OCI-LY3 (cell line): Measurements from ENCODE around the gene ECT2.

Experiments
- H2AFZ ChIP-seq: fragments of 200-600, 300-600 bp; shearing (Covaris generic); 2 replicates; pipeline ENCODE4 v1.6.0; 2014; ENCODE audit warnings: antibody characterized with exemption, low read depth, low read length
- H3K27ac ChIP-seq: fragments of 200-600, 300-600 bp; sonication (generic); 2 replicates; pipeline ENCODE4 v1.5.1; 2014; ENCODE audit warnings: mild to moderate bottlenecking, low read length, moderate library complexity, mixed read lengths
- H3K27me3 ChIP-seq: fragments of 200-600, 300-600 bp; sonication (generic); 2 replicates; pipeline ENCODE4 v1.6.1; 2014; ENCODE audit warnings: low read depth, low read length, mixed read lengths
- H3K36me3 ChIP-seq: fragments of 200-600, 300-600 bp; sonication (generic); replicated peaks from 2 replicates; pipeline ENCODE3; 2014; ENCODE audit warnings: low read depth, low read length, mixed read lengths
- H3K4me1 ChIP-seq: fragments of 300-600, 200-600 bp; sonication (generic); 2 replicates; pipeline ENCODE4 v1.6.1; 2014; ENCODE audit warnings: low read length, mixed read lengths
- H3K4me2 ChIP-seq: fragments of 200-600, 300-600 bp; sonication (generic); 2 replicates; pipeline ENCODE4 v1.6.1; 2014; ENCODE audit warnings: low read length, mixed read lengths
- H3K4me3 ChIP-seq: fragments of 300-600, 200-600 bp; sonication (generic); 2 replicates; pipeline ENCODE4 v1.5.1; 2014; ENCODE audit warnings: antibody characterized with exemption, mild to moderate bottlenecking, low read length, moderate library complexity
- H3K79me2 ChIP-seq: fragments of 300-600, 200-600 bp; shearing (Covaris generic); 2 replicates; pipeline ENCODE4 v1.6.1; 2014; ENCODE audit warnings: mild to moderate bottlenecking, low read length, mixed read lengths
- H3K9ac ChIP-seq: fragments of 300-600, 200-600 bp; shearing (Covaris generic); 2 replicates; pipeline ENCODE4 v1.6.0; 2014; ENCODE audit warnings: mild to moderate bottlenecking, low read length, moderate library complexity
- H3K9me3 ChIP-seq: fragments of 200-600, 300-600 bp; shearing (Covaris generic); 2 replicates; pipeline ENCODE4 v1.6.1; 2014; ENCODE audit warnings: low read length, mixed read lengths; ENCODE audit not compliant: insufficient read depth
- H4K20me1 ChIP-seq: fragments of 200-600, 300-600 bp; sonication (generic); 2 replicates; pipeline ENCODE4 v1.6.1; 2016; ENCODE audit warnings: low read length, mixed read lengths; ENCODE audit not compliant: insufficient read depth
- CTCF ChIP-seq: fragments of 200-600, 300-600 bp; sonication (generic); IDR thresholded peaks from 2 replicates; pipeline ENCODE4 v1.5.1; 2014; ENCODE audit warnings: antibody characterized with exemption, low read length, low read depth
- EZH2phosphoT487 ChIP-seq: fragments of 200-600 bp; shearing (Covaris generic); IDR thresholded peaks from 2 replicates; pipeline ENCODE4 v1.6.1; 2018; ENCODE audit warnings: antibody characterized with exemption, mixed run types, low read depth

The ECT2 gene

GRCh38 chr3:172726380-172726779 is 24.1 kb upstream of the ECT2 start:
- no peak overlapping the region for H3K4me2 ChIP-seq
- H3K27me3 ChIP-seq = no peaks in the 10 kb centered on the region
- H3K9me3 ChIP-seq = no peaks in the 10 kb centered on the region
- no peak overlapping the region for H3K27ac ChIP-seq
- H3K9ac ChIP-seq = no peak overlapping the region
- TF ChIP-seq EZH2phosphoT487 (no peak), CTCF (no peak)
- no peaks in the 10 kb centered on the region for H4K20me1 ChIP-seq
- H2AFZ ChIP-seq = no peak overlapping the region
- no peaks in the 10 kb centered on the region for H3K4me1 ChIP-seq
- H3K79me2 ChIP-seq = no peaks in the 10 kb centered on the region
- H3K36me3 ChIP-seq = no peaks in the 10 kb centered on the region
- H3K4me3 ChIP-seq = no peak overlapping the region

- Histone ChIP-seq H3K27me3 (no peaks in the 10 kb centered on the region), H3K4me1 (no peaks in the 10 kb centered on the region), H3K9me3 (no peaks in the 10 kb centered on the region), H3K79me2 (no peaks in the 10 kb centered on the region), H3K27ac (no peak overlapping the region), H3K9ac (no peak overlapping the region), H3K4me2 (no peak overlapping the region), H3K4me3 (no peak overlapping the region), H2AFZ (no peak overlapping the region), H3K36me3 (no peaks in the 10 kb centered on the region), H4K20me1 (no peaks in the 10 kb centered on the region)
- TF ChIP-seq EZH2phosphoT487 = no peak
- TF ChIP-seq CTCF = no peak
Measured at GRCh38 chr3:172735014-172735413, 15.5 kb upstream of the ECT2 start.

- Histone ChIP-seq H3K9ac (no peak overlapping the region), H3K79me2 (no peaks in the 10 kb centered on the region), H4K20me1 (no peaks in the 10 kb centered on the region), H2AFZ (no peak overlapping the region), H3K4me2 (no peak overlapping the region), H3K27me3 (no peaks in the 10 kb centered on the region), H3K27ac (no peak overlapping the region), H3K9me3 (no peaks in the 10 kb centered on the region), H3K4me3 (no peak overlapping the region), H3K36me3 (no peaks in the 10 kb centered on the region), H3K4me1 (no peaks in the 10 kb centered on the region)
- TF ChIP-seq CTCF (no peak), EZH2phosphoT487 (no peak)
Measured at GRCh38 chr3:172739462-172739861, 11.1 kb upstream of the ECT2 start.

- H4K20me1 ChIP-seq = no peaks in the 10 kb centered on the region
- H3K27ac ChIP-seq = no peak overlapping the region
- H3K79me2 ChIP-seq = peaks cover 8% of the 10 kb centered on the region
- H3K9me3 ChIP-seq = no peaks in the 10 kb centered on the region
- TF ChIP-seq CTCF (no peak), EZH2phosphoT487 (no peak)
- peaks cover 9% of the 10 kb centered on the region for H3K4me1 ChIP-seq
- no peak overlapping the region for H2AFZ ChIP-seq
- H3K4me3 ChIP-seq = no peak overlapping the region
- no peaks in the 10 kb centered on the region for H3K36me3 ChIP-seq
- H3K9ac ChIP-seq = no peak overlapping the region
- no peaks in the 10 kb centered on the region for H3K27me3 ChIP-seq
- no peak overlapping the region for H3K4me2 ChIP-seq
Measured at GRCh38 chr3:172746475-172746874, 4.1 kb upstream of the ECT2 start.
